ENCODE data around the gene AFTPH.
A peak's percentile ranks its signal among the peaks of the same experiment; 100 is the strongest.

Gene AFTPH

GRCh38 chr2:64523666-64524603 lies at the start of gene AFTPH:
Gene AFTPH, plus strand, starts transcription at chr2:64524328. Its CDS starts 27,147 bp downstream, at chr2:64551475.
- no peaks in the 10 kb centered on the region for H3K9me3 ChIP-seq (ENCODE audit: control insufficient read depth, insufficient read depth, low read depth, low read length)
- H3K4me3 ChIP-seq (ENCODE audit: low read depth, low read length) = peak within 1 kb of the TSS; percentile 91
- H3K4me1 ChIP-seq (ENCODE audit: control insufficient read depth, insufficient read depth, low read length) = peaks cover 4% of the 10 kb centered on the region
- peak within 1 kb of the TSS; percentile 72 for H3K9ac ChIP-seq (ENCODE audit: low read length)
- no peaks in the 10 kb centered on the region for H3K36me3 ChIP-seq (ENCODE audit: control insufficient read depth, insufficient read depth, low read length)
- no peaks in the 10 kb centered on the region for H3K27me3 ChIP-seq (ENCODE audit: control insufficient read depth, insufficient read depth, low read length)
- no peak within 1 kb of the TSS for H3K27ac ChIP-seq (ENCODE audit: low read depth, low read length)

- no peaks in the 10 kb centered on the region for H3K36me3 ChIP-seq (ENCODE audit: control insufficient read depth, insufficient read depth, low read length)
- H3K9ac ChIP-seq (ENCODE audit: low read length) = no peak overlapping the region
- no peak overlapping the region for H3K4me3 ChIP-seq (ENCODE audit: low read depth, low read length)
- H3K27ac ChIP-seq (ENCODE audit: low read depth, low read length) = no peak overlapping the region
- H3K27me3 ChIP-seq (ENCODE audit: control insufficient read depth, insufficient read depth, low read length) = no peaks in the 10 kb centered on the region
- peaks cover 20% of the 10 kb centered on the region for H3K4me1 ChIP-seq (ENCODE audit: control insufficient read depth, insufficient read depth, low read length)
- no peaks in the 10 kb centered on the region for H3K9me3 ChIP-seq (ENCODE audit: control insufficient read depth, insufficient read depth, low read depth, low read length)
Observed at GRCh38 chr2:64474636-64475035, 49.5 kb upstream of the AFTPH start.

GRCh38 chr2:64477037-64477436 lies 47.1 kb upstream of the AFTPH start:
- Histone ChIP-seq H3K27ac (ENCODE audit: low read depth, low read length) (no peak overlapping the region), H3K9me3 (ENCODE audit: control insufficient read depth, insufficient read depth, low read depth, low read length) (no peaks in the 10 kb centered on the region), H3K4me3 (ENCODE audit: low read depth, low read length) (no peak overlapping the region), H3K36me3 (ENCODE audit: control insufficient read depth, insufficient read depth, low read length) (no peaks in the 10 kb centered on the region), H3K9ac (ENCODE audit: low read length) (no peak overlapping the region), H3K4me1 (ENCODE audit: control insufficient read depth, insufficient read depth, low read length) (peaks cover 9% of the 10 kb centered on the region), H3K27me3 (ENCODE audit: control insufficient read depth, insufficient read depth, low read length) (no peaks in the 10 kb centered on the region; the same call in 1 of the 2 replicates)

- peaks cover 9% of the 10 kb centered on the region for H3K4me1 ChIP-seq (ENCODE audit: control insufficient read depth, insufficient read depth, low read length)
- H3K27ac ChIP-seq (ENCODE audit: low read depth, low read length) = no peak overlapping the region
- no peak overlapping the region for H3K4me3 ChIP-seq (ENCODE audit: low read depth, low read length)
- no peaks in the 10 kb centered on the region for H3K9me3 ChIP-seq (ENCODE audit: control insufficient read depth, insufficient read depth, low read depth, low read length)
- no peaks in the 10 kb centered on the region for H3K36me3 ChIP-seq (ENCODE audit: control insufficient read depth, insufficient read depth, low read length)
- H3K27me3 ChIP-seq (ENCODE audit: control insufficient read depth, insufficient read depth, low read length) = no peaks in the 10 kb centered on the region; the same call in 1 of the 2 replicates
- no peak overlapping the region for H3K9ac ChIP-seq (ENCODE audit: low read length)
Observed at GRCh38 chr2:64477979-64478378, 46.1 kb upstream of the AFTPH start.

- Histone ChIP-seq H3K4me3 (ENCODE audit: low read depth, low read length) (no peak overlapping the region), H3K9me3 (ENCODE audit: control insufficient read depth, insufficient read depth, low read depth, low read length) (no peaks in the 10 kb centered on the region), H3K27me3 (ENCODE audit: control insufficient read depth, insufficient read depth, low read length) (no peaks in the 10 kb centered on the region; the same call in 1 of the 2 replicates), H3K36me3 (ENCODE audit: control insufficient read depth, insufficient read depth, low read length) (no peaks in the 10 kb centered on the region), H3K27ac (ENCODE audit: low read depth, low read length) (no peak overlapping the region), H3K9ac (ENCODE audit: low read length) (no peak overlapping the region), H3K4me1 (ENCODE audit: control insufficient read depth, insufficient read depth, low read length) (peaks cover 9% of the 10 kb centered on the region)
Observed at GRCh38 chr2:64478502-64479230, 45.5 kb upstream of the AFTPH start.

GRCh38 chr2:64479259-64480117 lies 44.6 kb upstream of the AFTPH start:
- no peaks in the 10 kb centered on the region; the same call in 1 of the 2 replicates for H3K27me3 ChIP-seq (ENCODE audit: control insufficient read depth, insufficient read depth, low read length)
- H3K4me1 ChIP-seq (ENCODE audit: control insufficient read depth, insufficient read depth, low read length) = peaks cover 3% of the 10 kb centered on the region
- no peaks in the 10 kb centered on the region for H3K36me3 ChIP-seq (ENCODE audit: control insufficient read depth, insufficient read depth, low read length)
- H3K27ac ChIP-seq (ENCODE audit: low read depth, low read length) = no peak overlapping the region
- H3K9me3 ChIP-seq (ENCODE audit: control insufficient read depth, insufficient read depth, low read depth, low read length) = no peaks in the 10 kb centered on the region
- H3K4me3 ChIP-seq (ENCODE audit: low read depth, low read length) = no peak overlapping the region
- no peak overlapping the region for H3K9ac ChIP-seq (ENCODE audit: low read length)

GRCh38 chr2:64481665-64482064 lies 42.5 kb upstream of the AFTPH start:
- Histone ChIP-seq H3K4me3 (ENCODE audit: low read depth, low read length) (no peak overlapping the region), H3K4me1 (ENCODE audit: control insufficient read depth, insufficient read depth, low read length) (no peaks in the 10 kb centered on the region; the same call in 1 of the 2 replicates), H3K9me3 (ENCODE audit: control insufficient read depth, insufficient read depth, low read depth, low read length) (no peaks in the 10 kb centered on the region), H3K36me3 (ENCODE audit: control insufficient read depth, insufficient read depth, low read length) (no peaks in the 10 kb centered on the region), H3K27me3 (ENCODE audit: control insufficient read depth, insufficient read depth, low read length) (no peaks in the 10 kb centered on the region; the same call in 1 of the 2 replicates), H3K9ac (ENCODE audit: low read length) (no peak overlapping the region), H3K27ac (ENCODE audit: low read depth, low read length) (no peak overlapping the region)

GRCh38 chr2:64482243-64482642 lies 41.9 kb upstream of the AFTPH start:
- Histone ChIP-seq H3K4me1 (ENCODE audit: control insufficient read depth, insufficient read depth, low read length) (no peaks in the 10 kb centered on the region; the same call in 1 of the 2 replicates), H3K9me3 (ENCODE audit: control insufficient read depth, insufficient read depth, low read depth, low read length) (no peaks in the 10 kb centered on the region), H3K27me3 (ENCODE audit: control insufficient read depth, insufficient read depth, low read length) (no peaks in the 10 kb centered on the region; the same call in 1 of the 2 replicates), H3K9ac (ENCODE audit: low read length) (no peak overlapping the region), H3K4me3 (ENCODE audit: low read depth, low read length) (no peak overlapping the region), H3K27ac (ENCODE audit: low read depth, low read length) (no peak overlapping the region), H3K36me3 (ENCODE audit: control insufficient read depth, insufficient read depth, low read length) (no peaks in the 10 kb centered on the region)

- no peaks in the 10 kb centered on the region; the same call in 1 of the 2 replicates for H3K27me3 ChIP-seq (ENCODE audit: control insufficient read depth, insufficient read depth, low read length)
- no peaks in the 10 kb centered on the region for H3K9me3 ChIP-seq (ENCODE audit: control insufficient read depth, insufficient read depth, low read depth, low read length)
- H3K36me3 ChIP-seq (ENCODE audit: control insufficient read depth, insufficient read depth, low read length) = no peaks in the 10 kb centered on the region
- no peak overlapping the region for H3K4me3 ChIP-seq (ENCODE audit: low read depth, low read length)
- no peak overlapping the region for H3K9ac ChIP-seq (ENCODE audit: low read length)
- no peak overlapping the region for H3K27ac ChIP-seq (ENCODE audit: low read depth, low read length)
- H3K4me1 ChIP-seq (ENCODE audit: control insufficient read depth, insufficient read depth, low read length) = no peaks in the 10 kb centered on the region; the same call in 1 of the 2 replicates
Observed at GRCh38 chr2:64482765-64483504, 41.2 kb upstream of the AFTPH start.

- Histone ChIP-seq H3K9ac (ENCODE audit: low read length) (no peak overlapping the region), H3K36me3 (ENCODE audit: control insufficient read depth, insufficient read depth, low read length) (no peaks in the 10 kb centered on the region), H3K4me1 (ENCODE audit: control insufficient read depth, insufficient read depth, low read length) (peaks cover 9% of the 10 kb centered on the region), H3K9me3 (ENCODE audit: control insufficient read depth, insufficient read depth, low read depth, low read length) (no peaks in the 10 kb centered on the region), H3K27ac (ENCODE audit: low read depth, low read length) (no peak overlapping the region), H3K27me3 (ENCODE audit: control insufficient read depth, insufficient read depth, low read length) (no peaks in the 10 kb centered on the region; the same call in 1 of the 2 replicates), H3K4me3 (ENCODE audit: low read depth, low read length) (no peak overlapping the region)
Observed at GRCh38 chr2:64485331-64485730, 38.8 kb upstream of the AFTPH start.

All from HUES6 (cell line).